Esophagus squamous epithelium (tissue), 5 donors: ENCODE data around the gene TEKT1. TPM values are rescaled to one million over a fixed set of nuclear protein-coding genes. Genes with fewer than 3 reads are reported as not detected.

ENCODE experiments used
- DNase-seq: peaks from one replicate; lab custom pipeline; 2025; lab: John Stamatoyannopoulos, UW
- H3K27ac ChIP-seq, 4 donors: fragments of 200-600 bp; sonication (generic); one replicate each; pipeline ENCODE4 v1.5.1; 2016 to 2019; ENCODE audit warnings: mild to moderate bottlenecking in 1 of 4
- H3K27me3 ChIP-seq, 4 donors: fragments of 200-600 bp; sonication (generic); 1 replicate in 3 of 4; 2 replicates in 1 of 4; pipeline versions ENCODE4 v1.5.1 to v1.6.0; 2017 to 2021; ENCODE audit warnings: antibody characterized with exemption in 1 of 4
- H3K36me3 ChIP-seq, 3 donors: fragments of 200-600 bp; sonication (generic); one replicate each; pipeline ENCODE4 v1.5.1; 2016 to 2019
- H3K4me1 ChIP-seq, 3 donors: fragments of 200-600 bp; sonication (generic); one replicate each; pipeline ENCODE4 v1.5.1; 2017 to 2019
- H3K4me3 ChIP-seq, 4 donors: fragments of 200-600 bp; sonication (generic); 1 replicate in 3 of 4; 2 replicates in 1 of 4; pipeline ENCODE4 v1.5.1; 2016 to 2019; ENCODE audit warnings: mild to moderate bottlenecking in 2 of 4, moderate library complexity in 1 of 4
- H3K9me3 ChIP-seq, 3 donors: fragments of 200-600 bp; sonication (generic); one replicate each; pipeline ENCODE4 v1.5.1; 2016 to 2019
- CTCF ChIP-seq, 6 experiments: fragments of 450-650 bp in 4 of 6; fragments of 200-600 bp in 2 of 6; sonication (generic) in 2 of 6; IDR thresholded peaks; one replicate each; pipeline ENCODE4 v1.5.1; 2016 to 2019; ENCODE audit warnings: antibody characterized with exemption in 6 of 6, mild to moderate bottlenecking in 4 of 6, moderate library complexity in 4 of 6
- POLR2A ChIP-seq, 4 donors: fragments of 450-650 bp; IDR thresholded peaks; one replicate each; pipeline ENCODE4 v1.6.1; 2017; ENCODE audit warnings: antibody characterized with exemption in 4 of 4, mild to moderate bottlenecking in 4 of 4, moderate library complexity in 3 of 4
- WGBS, 2 donors: methylation state at CpG; one replicate each; pipeline ENCODE4 v1.1.5; 2018; 5-methylcytosine and 5-hydroxymethylcytosine counted together
- intact Hi-C: fragments of 100-400 bp; cut with DNase I; formaldehyde crosslinking; loops from one replicate; pipeline ENCODE4 v1.15.0; 2022
- total RNA-seq, 4 donors: library from RNA; depleted of rRNA; stranded (reverse); fragments of >200 nt; gene quantifications; one replicate each; pipeline ENCODE4 v1.1.0, GENCODE V29; 2016
- donor health status: DM: yes; HTN: yes; CAD: no.

The TEKT1 gene
- total RNA-seq, 4 donors from 2014 or later = not detected

GRCh38 chr17:6812295-6812694 is 19.2 kb downstream of the TEKT1 start:
- intact Hi-C loops = no loop called here
- Histone ChIP-seq H3K9me3 (no peaks in the 10 kb centered on the region), H3K27me3 (peaks cover 0 to 17% (median 0%) of the 10 kb centered on the region in 4 donors), H3K4me1 (peaks cover 0 to 6% (median 0%) of the 10 kb centered on the region in 3 donors), H3K27ac (no peak overlapping the region), H3K36me3 (no peaks in the 10 kb centered on the region), H3K4me3 (no peak overlapping the region)
- TF ChIP-seq CTCF (IDR thresholded peaks at IDR 0.05) = no peak
- TF ChIP-seq POLR2A (IDR thresholded peaks at IDR 0.05) = no peak
- 20 to 59% methylated on average over 5 to 8 of the region's 9 CpGs for WGBS, 2 donors
- no peak for DNase-seq

GRCh38 chr17:6811510-6811909 is 20.0 kb downstream of the TEKT1 start:
- H3K9me3 ChIP-seq = no peaks in the 10 kb centered on the region
- peaks cover 0 to 6% (median 0%) of the 10 kb centered on the region in 3 donors for H3K4me1 ChIP-seq
- no peak for DNase-seq
- H3K36me3 ChIP-seq = no peaks in the 10 kb centered on the region
- no peak overlapping the region for H3K27ac ChIP-seq
- intact Hi-C loops = no loop called here
- 90 to 92% methylated on average over 9 of the region's 9 CpGs for WGBS, 2 donors
- no peak overlapping the region for H3K4me3 ChIP-seq
- H3K27me3 ChIP-seq = peaks cover 0 to 17% (median 0%) of the 10 kb centered on the region in 4 donors
- TF ChIP-seq POLR2A (IDR thresholded peaks at IDR 0.05) = no peak
- no peak for TF ChIP-seq CTCF (IDR thresholded peaks at IDR 0.05)

- no peak for TF ChIP-seq CTCF (IDR thresholded peaks at IDR 0.05)
- no peak for TF ChIP-seq POLR2A (IDR thresholded peaks at IDR 0.05)
- intact Hi-C loops = no loop called here
- Histone ChIP-seq H3K4me3 (no peak overlapping the region), H3K27ac (no peak overlapping the region), H3K27me3 (peaks cover 0 to 24% (median 0%) of the 10 kb centered on the region in 4 donors), H3K9me3 (no peaks in the 10 kb centered on the region), H3K4me1 (peaks cover 0 to 8% (median 5%) of the 10 kb centered on the region in 3 donors), H3K36me3 (no peaks in the 10 kb centered on the region)
- WGBS, 2 donors = 86 to 91% methylated on average over 10 to 13 of the region's 13 CpGs
- no peak for DNase-seq
Observed at GRCh38 chr17:6800422-6801027, 31.0 kb downstream of the TEKT1 start.

GRCh38 chr17:6799738-6800137 is 31.8 kb downstream of the TEKT1 start:
- WGBS, 2 donors = 80 to 81% methylated on average over 4 to 6 of the region's 6 CpGs
- Histone ChIP-seq H3K4me3 (no peak overlapping the region), H3K27ac (no peak overlapping the region), H3K36me3 (no peaks in the 10 kb centered on the region), H3K27me3 (peaks cover 0 to 24% (median 0%) of the 10 kb centered on the region in 4 donors), H3K4me1 (peaks cover 0 to 8% (median 5%) of the 10 kb centered on the region in 3 donors), H3K9me3 (no peaks in the 10 kb centered on the region)
- no peak for DNase-seq
- TF ChIP-seq CTCF (IDR thresholded peaks at IDR 0.05) (no peak), POLR2A (IDR thresholded peaks at IDR 0.05) (no peak)
- intact Hi-C loops = no loop called here

- TF ChIP-seq POLR2A (IDR thresholded peaks at IDR 0.05) = no peak
- TF ChIP-seq CTCF (IDR thresholded peaks at IDR 0.05) = no peak
- Histone ChIP-seq H3K4me3 (no peak overlapping the region), H3K4me1 (peaks cover 0 to 8% (median 5%) of the 10 kb centered on the region in 3 donors), H3K27me3 (peaks cover 0 to 24% (median 0%) of the 10 kb centered on the region in 4 donors), H3K36me3 (no peaks in the 10 kb centered on the region), H3K9me3 (no peaks in the 10 kb centered on the region), H3K27ac (peak overlapping the region in 1 of 4 donors; percentile 44)
- intact Hi-C loops = no loop called here
- 65 to 66% methylated on average over 8 of the region's 8 CpGs for WGBS, 2 donors
- DNase-seq = no peak
Observed at GRCh38 chr17:6797718-6798351, 33.7 kb downstream of the TEKT1 start.
